Panc1 (cell line): ENCODE data around the gene PLCD1. TPM values are rescaled to one million over a fixed set of nuclear protein-coding genes. Genes with fewer than 3 reads are reported as not detected.
"Not testable (repeated sequence)": the region's sequence is repeated elsewhere in the genome, so short reads cannot be mapped to it uniquely, and the experiment has no call there.

Experiments used
- ATAC-seq: fragments of 200-7000 bp; cut with Tn5 transposase; 2 replicates; pipeline ENCODE4 v1.9.1; 2020; ENCODE audit warnings: mild to moderate bottlenecking, moderate library complexity
- BruUV-seq: library from RNA; stranded (reverse); fragments of 400-500 nt; replicated peaks from 2 replicates; lab custom pipeline; 2021; lab: Mats Ljungman, UMichigan
- CTCF ChIA-PET: fragments of 300-600 bp; sonication (Branson Sonifier 250); formaldehyde crosslinking; loops from one replicate; lab custom pipeline; 2022; ENCODE audit warnings: antibody characterized with exemption; lab: Charles Lee
- POLR2A ChIA-PET: fragments of 300-600 bp; sonication (Branson Sonifier 250); formaldehyde crosslinking; loops from one replicate; lab custom pipeline; 2022; ENCODE audit warnings: antibody characterized with exemption; lab: Charles Lee
- DNase-seq: peaks from one replicate; pipeline ENCODE4 v3.0.0-alpha.2; 2010; ENCODE audit warnings: low read depth, low spot score
- H3K27ac ChIP-seq: 2 replicates; pipeline ENCODE4 v1.5.1; 2011; ENCODE audit warnings: mild to moderate bottlenecking, low read length, inconsistent platforms
- H3K27me3 ChIP-seq: fragments of 200-500 bp; sonication (Bioruptor generic); 2 replicates; pipeline ENCODE4 v1.6.0; 2014; ENCODE audit warnings: low read length, inconsistent platforms; ENCODE audit not compliant: control insufficient read depth, insufficient read depth
- H3K36me3 ChIP-seq: fragments of 200-500 bp; sonication (Bioruptor generic); 2 replicates; pipeline ENCODE4 v1.5.1; 2014; ENCODE audit warnings: inconsistent platforms, mild to moderate bottlenecking, low read length, moderate library complexity; ENCODE audit not compliant: control insufficient read depth, insufficient read depth
- H3K4me1 ChIP-seq: 2 replicates; pipeline ENCODE4 v1.5.1; 2011; ENCODE audit warnings: inconsistent platforms, mild to moderate bottlenecking, low read length, moderate library complexity; ENCODE audit not compliant: control insufficient read depth, insufficient read depth
- H3K4me3 ChIP-seq, 2 experiments: 2 replicates each; pipeline ENCODE4 v1.5.1; 2011 to 2012; ENCODE audit warnings: low read depth in 2 of 2, low read length in 2 of 2, mild to moderate bottlenecking in 2 of 2, inconsistent platforms in 1 of 2, moderate library complexity in 1 of 2
- H3K9me3 ChIP-seq: fragments of 200-500 bp; sonication (Bioruptor generic); 2 replicates; pipeline ENCODE4 v1.5.1; 2014; ENCODE audit warnings: low read depth, mild to moderate bottlenecking, inconsistent platforms, low read length, moderate library complexity; ENCODE audit not compliant: control insufficient read depth, insufficient read depth
- CTCF ChIP-seq: fragments of 450-650 bp; IDR thresholded peaks from 2 replicates; pipeline ENCODE4 v1.5.1; 2017; ENCODE audit warnings: mild to moderate bottlenecking
- POLR2AphosphoS5 ChIP-seq: IDR thresholded peaks from 2 replicates; pipeline ENCODE4 v1.6.1; 2012; ENCODE audit warnings: mild to moderate bottlenecking, low read depth, low read length, moderate library complexity
- REST ChIP-seq, 2 experiments: IDR thresholded peaks; 2 replicates each; pipeline ENCODE4 v1.6.1; 2011 to 2012; ENCODE audit warnings: low read depth in 2 of 2, control low read depth in 1 of 2, low read length in 1 of 2, mild to moderate bottlenecking in 1 of 2, moderate library complexity in 1 of 2; ENCODE audit not compliant: insufficient read depth in 1 of 2
- SIN3A ChIP-seq: IDR thresholded peaks from 2 replicates; pipeline ENCODE4 v1.6.1; 2012; ENCODE audit warnings: low read depth, mild to moderate bottlenecking, low read length, moderate library complexity, borderline replicate concordance; ENCODE audit not compliant: insufficient read depth
- TCF7L2 ChIP-seq: IDR thresholded peaks from 2 replicates; pipeline ENCODE4 v1.6.1; 2011; ENCODE audit warnings: mild to moderate bottlenecking, low read depth, low read length, inconsistent platforms
- in situ Hi-C: cut with HindIII; loops from 2 replicates; pipeline ENCODE4 v1.10.0; 2016; ENCODE audit warnings: low sequenced_read_pairs, low pct_unique_long_range_greater_than_20kb
- intact Hi-C: fragments of 100-400 bp; cut with micrococcal nuclease; formaldehyde crosslinking; loops from one replicate; pipeline ENCODE4 v1.10.0; 2022; ENCODE audit not compliant: unreplicated experiment
- total RNA-seq: library from RNA; stranded (reverse); gene quantifications from one replicate; pipeline ENCODE4 v1.2.1, GENCODE V29; 2021; ENCODE audit not compliant: unreplicated experiment

PLCD1 gene
- total RNA-seq, 1 experiment from 2014 or later: 1.8 TPM

- in situ Hi-C loops (no loop called here), intact Hi-C loops (no loop called here)
- no peak overlapping the region for H3K4me3 ChIP-seq
- no peaks in the 10 kb centered on the region for H3K9me3 ChIP-seq
- TF ChIP-seq TCF7L2 (no peak), CTCF (peak; percentile 85)
- no TSS peak for BruUV-seq
- H3K4me1 ChIP-seq: no peaks in the 10 kb centered on the region
- ChIA-PET CTCF (interaction anchor here (0.6 to 2.0 kb wide), 4 partner anchors 13 to 282 kb away, joined by 3 to 6 read pairs (median 4); no protein-coding TSS in a partner anchor), POLR2A (no interaction called here)
- DNase-seq: peak; percentile 32
- ATAC-seq: peak; percentile 97
- no peaks in the 10 kb centered on the region for H3K27me3 ChIP-seq
- no peaks in the 10 kb centered on the region for H3K36me3 ChIP-seq
- H3K27ac ChIP-seq: no peak overlapping the region
Measured at GRCh38 chr3:37974121-37975083, 55.0 kb downstream of the PLCD1 start.

GRCh38 chr3:37973246-37974054 is 56.0 kb downstream of the PLCD1 start:
- Histone ChIP-seq H3K4me1 (no peaks in the 10 kb centered on the region), H3K4me3 (no peak overlapping the region), H3K36me3 (no peaks in the 10 kb centered on the region), H3K9me3 (no peaks in the 10 kb centered on the region), H3K27me3 (no peaks in the 10 kb centered on the region), H3K27ac (no peak overlapping the region)
- DNase-seq: no peak
- ChIA-PET CTCF (interaction anchor here (1.0 to 2.0 kb wide), 2 partner anchors 12 to 23 kb away, joined by 3 to 6 read pairs; no protein-coding TSS in a partner anchor), POLR2A (no interaction called here)
- in situ Hi-C loops: no loop called here
- intact Hi-C loops: no loop called here
- no TSS peak for BruUV-seq
- no peak for ATAC-seq
- TF ChIP-seq SIN3A (no peak), POLR2AphosphoS5 (no peak), REST (IDR thresholded peaks at IDR 0.05; ENCODE audit: insufficient read depth in 1 of 2, low read depth in 2 of 2, low read length in 1 of 2) (no peak), CTCF (no peak), TCF7L2 (no peak)

GRCh38 chr3:37972056-37972455 is 57.4 kb downstream of the PLCD1 start:
- BruUV-seq, in situ Hi-C loops, H3K9me3 ChIP-seq, ATAC-seq, H3K4me1 ChIP-seq, POLR2A ChIA-PET, H3K27me3 ChIP-seq, DNase-seq, H3K27ac ChIP-seq, H3K36me3 ChIP-seq, H3K4me3 ChIP-seq, CTCF ChIA-PET, intact Hi-C loops: not testable (repeated sequence)
